ENCODE measurements around the gene MCEE. TPM values are rescaled to one million over a fixed set of nuclear protein-coding genes. Genes with fewer than 3 reads are reported as not detected.

The MCEE gene
- total and polyA plus RNA-seq, 4 donors = 13.1 to 57.6 (median 23.9) TPM

DNA sequence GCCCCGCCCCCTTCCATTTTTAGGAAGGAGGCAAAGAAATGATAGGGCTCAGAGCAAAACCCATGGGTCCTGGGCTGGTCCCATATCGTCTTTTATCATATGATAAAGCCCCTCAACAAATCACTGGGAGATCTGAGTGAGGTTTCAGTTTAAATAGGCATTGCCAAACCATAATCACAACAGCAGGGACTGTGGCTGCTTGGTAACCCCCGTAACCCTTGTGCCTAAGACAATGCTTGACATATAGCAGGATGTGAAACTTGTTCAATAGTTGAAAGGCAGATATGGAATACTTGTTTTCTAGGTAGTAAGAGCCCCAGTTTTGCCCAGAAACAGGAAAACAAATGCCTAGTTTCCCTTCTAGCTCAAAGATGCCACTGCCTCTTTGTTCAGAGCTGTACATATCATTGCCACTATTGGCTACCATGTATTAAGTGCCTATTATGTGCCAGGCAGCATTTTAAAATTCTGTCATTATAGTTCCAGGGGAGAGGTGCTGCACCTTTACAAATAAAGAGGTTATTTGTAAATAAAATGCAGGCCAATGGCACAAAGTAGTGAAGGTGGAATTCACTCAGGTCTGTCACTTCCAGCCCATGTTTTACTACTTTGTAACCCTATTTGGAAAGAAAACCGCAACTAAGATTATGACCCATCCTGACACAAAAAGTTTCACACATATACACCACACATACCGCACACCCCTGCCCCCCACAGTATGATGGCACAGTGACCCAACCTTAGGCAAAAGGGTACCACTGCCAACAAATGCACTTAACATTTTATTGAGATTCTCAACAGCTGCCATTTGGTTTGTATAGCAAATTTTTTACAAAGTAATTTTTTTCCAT is 47.4 kb downstream of the MCEE start:
- Histone ChIP-seq H3K4me1 (ENCODE audit: control insufficient read depth in 4 of 4, insufficient read depth in 4 of 4, low read length in 3 of 4) (no peaks in the 10 kb centered on the region), H3K9me3 (ENCODE audit: control insufficient read depth in 4 of 4, low read length in 3 of 4) (no peaks in the 10 kb centered on the region), H3K27ac (ENCODE audit: low read depth in 1 of 2, low read length in 2 of 2) (no peak overlapping the region), H3K9ac (ENCODE audit: low read depth in 1 of 2, low read length in 2 of 2) (no peak overlapping the region), H3K27me3 (ENCODE audit: control insufficient read depth in 4 of 4, insufficient read depth in 4 of 4, low read length in 3 of 4) (no peaks in the 10 kb centered on the region), H3K36me3 (ENCODE audit: control insufficient read depth in 4 of 4, insufficient read depth in 3 of 4, low read depth in 1 of 4, low read length in 3 of 4) (peaks cover 5 to 13% (median 8%) of the 10 kb centered on the region in 4 donors), H3K4me3 (ENCODE audit: low read depth in 1 of 3, low read length in 3 of 3) (no peak overlapping the region)
- DNase-seq (ENCODE audit: low spot score) = no peak
- TF ChIP-seq JUND (IDR thresholded peaks at IDR 0.05) (no peak), HNF4A (conservative IDR thresholded peaks at IDR 0.05) (no peak), RAD21 (IDR thresholded peaks at IDR 0.05) (no peak), RXRA (IDR thresholded peaks at IDR 0.05) (no peak), GABPA (IDR thresholded peaks at IDR 0.05 in 1 of 2, conservative IDR thresholded peaks at IDR 0.05 in 1 of 2) (no peak)
- TF ChIP-seq, protein P1, sequence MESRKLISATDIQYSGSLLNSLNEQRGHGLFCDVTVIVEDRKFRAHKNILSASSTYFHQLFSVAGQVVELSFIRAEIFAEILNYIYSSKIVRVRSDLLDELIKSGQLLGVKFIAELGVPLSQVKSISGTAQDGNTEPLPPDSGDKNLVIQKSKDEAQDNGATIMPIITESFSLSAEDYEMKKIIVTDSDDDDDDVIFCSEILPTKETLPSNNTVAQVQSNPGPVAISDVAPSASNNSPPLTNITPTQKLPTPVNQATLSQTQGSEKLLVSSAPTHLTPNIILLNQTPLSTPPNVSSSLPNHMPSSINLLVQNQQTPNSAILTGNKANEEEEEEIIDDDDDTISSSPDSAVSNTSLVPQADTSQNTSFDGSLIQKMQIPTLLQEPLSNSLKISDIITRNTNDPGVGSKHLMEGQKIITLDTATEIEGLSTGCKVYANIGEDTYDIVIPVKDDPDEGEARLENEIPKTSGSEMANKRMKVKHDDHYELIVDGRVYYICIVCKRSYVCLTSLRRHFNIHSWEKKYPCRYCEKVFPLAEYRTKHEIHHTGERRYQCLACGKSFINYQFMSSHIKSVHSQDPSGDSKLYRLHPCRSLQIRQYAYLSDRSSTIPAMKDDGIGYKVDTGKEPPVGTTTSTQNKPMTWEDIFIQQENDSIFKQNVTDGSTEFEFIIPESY (IDR thresholded peaks at IDR 0.05) = no peak
- TF ChIP-seq, protein P2, sequence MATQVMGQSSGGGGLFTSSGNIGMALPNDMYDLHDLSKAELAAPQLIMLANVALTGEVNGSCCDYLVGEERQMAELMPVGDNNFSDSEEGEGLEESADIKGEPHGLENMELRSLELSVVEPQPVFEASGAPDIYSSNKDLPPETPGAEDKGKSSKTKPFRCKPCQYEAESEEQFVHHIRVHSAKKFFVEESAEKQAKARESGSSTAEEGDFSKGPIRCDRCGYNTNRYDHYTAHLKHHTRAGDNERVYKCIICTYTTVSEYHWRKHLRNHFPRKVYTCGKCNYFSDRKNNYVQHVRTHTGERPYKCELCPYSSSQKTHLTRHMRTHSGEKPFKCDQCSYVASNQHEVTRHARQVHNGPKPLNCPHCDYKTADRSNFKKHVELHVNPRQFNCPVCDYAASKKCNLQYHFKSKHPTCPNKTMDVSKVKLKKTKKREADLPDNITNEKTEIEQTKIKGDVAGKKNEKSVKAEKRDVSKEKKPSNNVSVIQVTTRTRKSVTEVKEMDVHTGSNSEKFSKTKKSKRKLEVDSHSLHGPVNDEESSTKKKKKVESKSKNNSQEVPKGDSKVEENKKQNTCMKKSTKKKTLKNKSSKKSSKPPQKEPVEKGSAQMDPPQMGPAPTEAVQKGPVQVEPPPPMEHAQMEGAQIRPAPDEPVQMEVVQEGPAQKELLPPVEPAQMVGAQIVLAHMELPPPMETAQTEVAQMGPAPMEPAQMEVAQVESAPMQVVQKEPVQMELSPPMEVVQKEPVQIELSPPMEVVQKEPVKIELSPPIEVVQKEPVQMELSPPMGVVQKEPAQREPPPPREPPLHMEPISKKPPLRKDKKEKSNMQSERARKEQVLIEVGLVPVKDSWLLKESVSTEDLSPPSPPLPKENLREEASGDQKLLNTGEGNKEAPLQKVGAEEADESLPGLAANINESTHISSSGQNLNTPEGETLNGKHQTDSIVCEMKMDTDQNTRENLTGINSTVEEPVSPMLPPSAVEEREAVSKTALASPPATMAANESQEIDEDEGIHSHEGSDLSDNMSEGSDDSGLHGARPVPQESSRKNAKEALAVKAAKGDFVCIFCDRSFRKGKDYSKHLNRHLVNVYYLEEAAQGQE (IDR thresholded peaks at IDR 0.05) = no peak
- 81% methylated on average over 5 of the region's 5 CpGs for WGBS

DNA sequence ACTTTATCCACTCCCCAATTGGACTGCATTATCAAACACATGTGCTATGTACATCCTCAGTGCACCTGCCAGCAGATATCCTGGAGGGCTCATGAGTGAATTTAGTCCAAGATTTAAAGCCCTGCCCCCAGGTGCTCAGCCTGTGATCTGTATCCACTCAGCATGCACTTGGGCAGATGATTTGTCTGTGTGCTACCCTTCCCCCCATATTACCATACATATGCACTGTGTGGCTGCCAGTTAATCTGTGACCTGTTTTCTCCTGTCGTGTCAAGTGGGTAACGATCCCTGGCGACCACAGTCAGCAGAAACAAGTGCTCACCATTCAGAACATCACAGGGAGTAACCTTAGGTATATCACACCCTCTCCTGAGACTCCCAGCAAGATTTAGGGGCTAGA is 51.4 kb downstream of the MCEE start:
- no peaks in the 10 kb centered on the region for H3K9me3 ChIP-seq (ENCODE audit: control insufficient read depth in 4 of 4, low read length in 3 of 4)
- H3K27me3 ChIP-seq (ENCODE audit: control insufficient read depth in 4 of 4, insufficient read depth in 4 of 4, low read length in 3 of 4) = no peaks in the 10 kb centered on the region
- DNase-seq (ENCODE audit: low spot score) = no peak
- WGBS = 83% methylated on average over 3 of the region's 3 CpGs
- no peak overlapping the region for H3K9ac ChIP-seq (ENCODE audit: low read depth in 1 of 2, low read length in 2 of 2)
- no peak overlapping the region for H3K27ac ChIP-seq (ENCODE audit: low read depth in 1 of 2, low read length in 2 of 2)
- H3K4me1 ChIP-seq (ENCODE audit: control insufficient read depth in 4 of 4, insufficient read depth in 4 of 4, low read length in 3 of 4) = no peaks in the 10 kb centered on the region
- TF ChIP-seq TAF1 (conservative IDR thresholded peaks at IDR 0.05) = no peak
- TF ChIP-seq HNF4A (conservative IDR thresholded peaks at IDR 0.05) = no peak
- TF ChIP-seq, protein P3, sequence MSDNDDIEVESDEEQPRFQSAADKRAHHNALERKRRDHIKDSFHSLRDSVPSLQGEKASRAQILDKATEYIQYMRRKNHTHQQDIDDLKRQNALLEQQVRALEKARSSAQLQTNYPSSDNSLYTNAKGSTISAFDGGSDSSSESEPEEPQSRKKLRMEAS (IDR thresholded peaks at IDR 0.05) = no peak
- no peak for TF ChIP-seq FOXA2 (IDR thresholded peaks at IDR 0.05)
- TF ChIP-seq, protein P2 (IDR thresholded peaks at IDR 0.05) = no peak
- no peak for TF ChIP-seq FOXA1 (IDR thresholded peaks at IDR 0.05)
- TF ChIP-seq YY1 (IDR thresholded peaks at IDR 0.05) = no peak
- no peak for TF ChIP-seq RXRA (IDR thresholded peaks at IDR 0.05)
- no peak for TF ChIP-seq NR2F2 (IDR thresholded peaks at IDR 0.05)
- TF ChIP-seq, protein P4, sequence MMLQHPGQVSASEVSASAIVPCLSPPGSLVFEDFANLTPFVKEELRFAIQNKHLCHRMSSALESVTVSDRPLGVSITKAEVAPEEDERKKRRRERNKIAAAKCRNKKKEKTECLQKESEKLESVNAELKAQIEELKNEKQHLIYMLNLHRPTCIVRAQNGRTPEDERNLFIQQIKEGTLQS (IDR thresholded peaks at IDR 0.05) = no peak
- TF ChIP-seq, protein P1 (IDR thresholded peaks at IDR 0.05) = no peak
- TF ChIP-seq, protein P5, sequence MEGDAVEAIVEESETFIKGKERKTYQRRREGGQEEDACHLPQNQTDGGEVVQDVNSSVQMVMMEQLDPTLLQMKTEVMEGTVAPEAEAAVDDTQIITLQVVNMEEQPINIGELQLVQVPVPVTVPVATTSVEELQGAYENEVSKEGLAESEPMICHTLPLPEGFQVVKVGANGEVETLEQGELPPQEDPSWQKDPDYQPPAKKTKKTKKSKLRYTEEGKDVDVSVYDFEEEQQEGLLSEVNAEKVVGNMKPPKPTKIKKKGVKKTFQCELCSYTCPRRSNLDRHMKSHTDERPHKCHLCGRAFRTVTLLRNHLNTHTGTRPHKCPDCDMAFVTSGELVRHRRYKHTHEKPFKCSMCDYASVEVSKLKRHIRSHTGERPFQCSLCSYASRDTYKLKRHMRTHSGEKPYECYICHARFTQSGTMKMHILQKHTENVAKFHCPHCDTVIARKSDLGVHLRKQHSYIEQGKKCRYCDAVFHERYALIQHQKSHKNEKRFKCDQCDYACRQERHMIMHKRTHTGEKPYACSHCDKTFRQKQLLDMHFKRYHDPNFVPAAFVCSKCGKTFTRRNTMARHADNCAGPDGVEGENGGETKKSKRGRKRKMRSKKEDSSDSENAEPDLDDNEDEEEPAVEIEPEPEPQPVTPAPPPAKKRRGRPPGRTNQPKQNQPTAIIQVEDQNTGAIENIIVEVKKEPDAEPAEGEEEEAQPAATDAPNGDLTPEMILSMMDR (IDR thresholded peaks at IDR 0.05; ENCODE audit: low read depth, low read length, missing input control) = no peak
- TF ChIP-seq SP1 (IDR thresholded peaks at IDR 0.05) = no peak
- no peak for TF ChIP-seq HNF4G (IDR thresholded peaks at IDR 0.05)
- H3K4me3 ChIP-seq (ENCODE audit: low read depth in 1 of 3, low read length in 3 of 3) = no peak overlapping the region
- peaks cover 7 to 43% (median 28%) of the 10 kb centered on the region in 4 donors for H3K36me3 ChIP-seq (ENCODE audit: control insufficient read depth in 4 of 4, insufficient read depth in 3 of 4, low read depth in 1 of 4, low read length in 3 of 4)

Data from liver (tissue), 9 donors.